NCI-H2196 (cell line): ENCODE results near the gene PLAAT3.
"Not testable (repeated sequence)": the region's sequence is repeated elsewhere in the genome, so short reads cannot be mapped to it uniquely, and the experiment has no call there.

Experiments
- DNase-seq: peaks from one replicate; lab custom pipeline; 2025; ENCODE audit not compliant: unreplicated experiment; lab: John Stamatoyannopoulos, UW

PLAAT3 gene

DNA sequence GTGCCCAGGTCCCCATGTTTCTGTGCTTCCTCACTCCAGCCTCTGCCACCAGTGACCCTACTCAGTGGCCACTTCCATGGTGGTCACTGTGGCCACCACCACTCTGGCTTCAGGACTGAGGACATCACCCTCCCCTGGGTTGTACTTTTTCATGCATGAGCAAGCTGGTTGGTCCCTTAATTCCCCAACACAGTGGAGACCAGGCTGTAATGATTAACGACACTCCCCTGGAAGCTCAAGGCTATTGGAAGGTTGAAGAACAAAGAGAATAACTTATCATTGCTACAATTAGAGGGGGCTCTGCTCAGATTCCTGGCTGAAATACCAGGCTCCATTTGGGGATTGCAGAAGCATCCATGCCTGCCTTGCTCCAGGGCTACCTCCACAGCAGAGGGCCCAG, 67.2 kb downstream of the PLAAT3 start:
- DNase-seq: no peak

DNA sequence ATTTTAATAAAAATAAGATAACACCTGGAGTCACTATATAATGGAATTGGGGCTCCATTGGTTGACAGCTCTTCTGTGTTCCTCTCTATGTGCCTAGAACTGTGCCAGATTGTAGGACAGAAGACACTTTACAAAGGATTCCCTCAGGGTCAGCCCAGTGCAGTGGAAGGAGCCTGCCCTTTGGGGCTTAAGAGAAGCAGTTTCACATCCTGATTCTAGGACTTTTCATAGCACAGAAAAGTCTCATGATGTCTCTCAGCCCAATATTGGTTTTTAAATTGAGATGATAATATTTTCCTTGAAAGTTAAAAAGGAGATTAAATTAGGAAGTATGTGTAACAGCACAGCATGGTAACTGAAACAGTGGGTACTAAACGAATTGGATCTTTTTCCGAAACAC, 70.5 kb downstream of the PLAAT3 start:
- no peak for DNase-seq

DNA sequence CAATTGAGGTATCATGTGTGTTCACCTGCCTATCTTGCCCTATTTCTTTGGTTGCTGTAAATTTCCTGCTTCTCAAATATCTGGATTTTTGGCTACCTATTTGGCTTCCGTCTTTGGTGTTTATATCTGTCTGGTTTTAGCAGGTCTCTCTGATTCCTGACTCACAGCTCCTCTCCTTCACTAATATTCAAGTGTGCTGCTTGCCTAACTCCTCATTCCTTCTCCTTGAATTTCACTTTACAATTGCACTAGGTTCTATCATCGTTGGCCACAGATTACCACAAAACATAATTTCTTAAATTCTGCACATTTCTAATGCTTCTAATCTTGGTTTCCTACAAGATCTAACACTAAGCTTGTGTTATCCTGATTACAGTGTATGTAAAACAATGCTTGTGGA, 71.7 kb downstream of the PLAAT3 start:
- DNase-seq: not testable (repeated sequence)

DNA sequence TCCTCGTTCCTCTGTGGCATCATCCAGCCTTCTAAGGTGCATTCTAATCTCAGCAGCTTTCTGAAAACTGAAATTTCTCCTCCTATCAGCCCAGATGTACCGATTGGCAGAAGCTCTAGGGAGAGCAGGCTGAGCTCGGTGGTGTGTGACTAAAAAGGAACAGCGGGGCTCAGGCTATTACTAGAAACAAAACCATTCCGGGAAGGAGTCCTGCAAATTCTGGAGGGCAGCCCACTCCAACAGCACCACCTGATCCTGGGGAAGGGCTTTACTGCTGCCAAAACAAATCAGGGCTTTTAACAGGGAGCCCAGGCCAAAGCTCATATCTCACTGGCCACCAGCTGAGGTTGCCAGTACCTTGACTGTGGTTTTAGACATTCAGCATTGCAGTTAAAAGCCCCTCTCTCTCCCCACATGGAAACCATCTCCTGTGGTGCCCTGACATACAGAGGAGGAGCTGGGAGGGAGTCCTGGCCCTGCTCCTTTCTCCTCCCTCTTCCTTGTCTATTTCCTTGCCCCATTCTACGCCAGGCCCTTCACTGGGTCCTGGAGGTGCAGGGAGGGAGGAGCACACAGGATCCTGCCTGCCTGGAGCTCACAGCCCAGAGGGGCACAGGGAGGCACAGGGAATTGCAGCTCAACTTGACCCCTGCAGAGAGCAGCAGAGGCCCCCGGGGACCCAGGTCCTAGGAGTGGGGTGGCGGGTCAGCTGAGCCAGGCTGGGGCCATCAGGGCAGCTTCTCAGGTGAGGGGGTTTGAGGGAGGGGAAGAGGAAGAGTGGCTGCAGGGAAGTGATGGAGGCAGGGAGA, 76.7 kb downstream of the PLAAT3 start:
- peak; percentile 51 for DNase-seq

DNA sequence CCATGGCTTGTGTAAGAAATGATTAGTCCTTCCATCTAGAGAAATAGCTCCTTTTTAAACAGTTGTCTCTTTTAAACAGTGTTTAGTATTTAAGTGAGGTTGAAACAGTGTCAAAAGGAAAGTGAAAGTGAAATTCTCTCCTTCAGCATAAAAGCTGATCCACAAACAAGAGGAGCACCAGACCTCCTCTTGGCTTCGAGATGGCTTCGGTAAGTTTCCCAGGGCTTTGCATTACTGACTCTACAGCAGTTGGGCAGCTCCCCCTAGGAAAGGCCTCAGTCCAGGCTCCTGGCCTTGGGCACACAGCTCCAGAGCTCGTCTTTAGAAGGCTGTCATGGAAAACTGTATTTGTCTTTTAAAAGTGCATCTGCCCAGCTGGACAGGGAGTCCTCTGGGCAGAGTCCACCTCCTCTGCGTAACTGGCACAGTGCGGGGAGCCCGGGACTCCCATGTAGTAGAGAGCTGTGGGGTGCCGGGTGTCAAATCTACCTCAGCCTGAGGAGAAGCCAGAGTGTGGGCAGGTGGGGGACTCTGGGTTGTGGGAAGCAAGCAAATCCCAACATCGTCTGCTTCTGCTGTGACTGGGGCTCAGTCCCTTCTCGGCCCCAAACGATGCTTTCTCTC, 77.5 kb downstream of the PLAAT3 start, which contains the start of gene PLAAT4:
TSS of gene PLAAT4 (plus strand) at position 140 of the 624 bp plus-strand sequence. CDS start at position 201, 61 bp downstream.
- DNase-seq: peak; percentile 51

DNA sequence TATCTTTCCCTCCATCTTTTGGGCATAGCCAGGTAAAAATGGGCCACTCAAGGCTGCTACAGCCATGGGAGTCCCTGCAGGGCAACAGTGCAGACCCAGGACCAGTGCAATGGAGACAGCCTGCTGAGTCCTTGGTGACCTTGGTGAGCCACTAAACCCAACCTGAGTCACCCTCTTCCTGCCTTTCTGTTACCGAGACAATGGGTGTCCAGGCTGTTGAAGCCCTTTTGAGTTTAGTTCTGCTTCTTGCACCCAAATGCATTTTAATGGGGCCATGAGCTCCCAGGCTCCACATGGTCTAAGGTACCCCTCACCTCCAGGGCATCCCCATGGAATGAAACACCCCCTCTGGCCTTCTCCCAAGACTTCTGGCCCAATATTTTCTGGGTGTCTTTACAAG, 78.5 kb downstream of the PLAAT3 start:
- DNase-seq: no peak

DNA sequence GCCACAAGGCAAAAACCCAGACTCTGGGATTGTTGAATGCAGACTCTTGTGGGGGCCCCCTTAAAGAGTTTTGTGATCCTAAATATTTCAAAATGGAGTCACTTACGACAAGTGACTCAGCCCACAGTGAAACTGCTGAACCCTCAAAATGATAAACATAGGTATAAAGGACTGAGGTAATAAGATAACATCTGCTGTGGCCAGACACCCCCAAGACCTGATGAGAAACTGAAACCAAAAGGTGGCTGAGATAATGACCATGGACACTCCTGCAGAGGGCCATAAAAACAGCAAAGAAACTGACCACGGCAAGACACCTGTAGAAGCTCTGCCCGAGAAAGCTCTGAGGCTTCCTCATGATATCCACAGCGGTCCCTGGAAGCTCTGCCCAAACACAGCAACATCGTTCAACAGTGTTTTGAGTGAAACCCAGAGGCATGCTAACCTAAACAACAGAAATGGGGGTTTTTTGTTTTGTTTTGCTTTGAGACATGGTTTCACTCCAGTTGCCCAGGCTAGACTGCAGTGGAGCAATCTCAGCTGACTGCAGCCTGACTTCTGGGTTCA, 79.3 kb downstream of the PLAAT3 start:
- DNase-seq: no peak

DNA sequence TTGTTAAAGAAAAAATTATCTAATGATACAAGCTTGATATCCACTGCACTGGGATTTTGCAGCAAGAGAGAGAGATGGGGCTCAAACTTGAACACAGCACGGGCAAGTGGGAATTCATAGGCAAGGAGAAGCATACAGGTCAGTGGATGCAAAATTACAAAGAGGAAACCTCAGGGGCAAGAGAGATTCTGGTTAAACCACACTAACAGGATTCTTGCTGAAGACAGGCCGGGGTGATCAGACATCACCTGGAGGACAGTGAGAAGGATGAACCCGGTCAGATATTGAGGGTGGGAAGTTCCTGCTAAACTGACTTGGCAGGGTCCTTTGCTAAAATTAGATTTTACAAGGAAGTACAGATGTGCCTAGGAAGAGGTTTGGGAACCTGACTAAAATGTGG, 80.2 kb downstream of the PLAAT3 start:
- DNase-seq: no peak

DNA sequence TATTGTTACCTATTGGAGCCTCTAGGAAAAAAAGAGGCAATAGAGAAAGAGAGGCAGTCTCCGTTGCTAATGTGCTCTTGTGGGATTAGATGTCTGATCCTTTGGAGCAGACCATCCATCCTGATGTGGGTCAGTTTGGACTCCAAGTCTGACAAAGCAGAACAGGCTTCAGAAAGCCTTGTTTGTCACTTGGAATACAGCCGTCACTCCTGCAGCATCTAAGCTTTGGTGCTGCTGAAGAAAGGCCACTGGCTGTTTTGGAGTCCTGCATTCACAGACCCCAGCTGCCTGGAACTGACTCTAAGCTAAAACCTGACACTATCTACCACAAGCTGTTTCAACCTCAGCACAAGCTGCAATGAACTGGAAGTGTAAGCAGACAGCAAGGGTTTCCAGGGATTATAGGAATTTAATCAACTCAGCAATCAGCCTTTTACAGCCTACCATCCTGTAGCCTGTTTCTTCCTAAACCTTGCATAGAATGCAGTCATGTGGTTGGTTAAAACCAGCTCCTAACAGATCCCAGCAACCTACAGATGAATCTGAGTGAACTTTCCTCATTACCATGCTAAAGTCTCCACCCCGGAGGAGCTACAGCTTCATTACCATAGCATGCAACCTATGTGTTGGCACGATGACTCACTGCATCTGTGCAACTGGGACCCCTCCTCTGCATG, 81.3 kb downstream of the PLAAT3 start:
- DNase-seq: no peak

DNA sequence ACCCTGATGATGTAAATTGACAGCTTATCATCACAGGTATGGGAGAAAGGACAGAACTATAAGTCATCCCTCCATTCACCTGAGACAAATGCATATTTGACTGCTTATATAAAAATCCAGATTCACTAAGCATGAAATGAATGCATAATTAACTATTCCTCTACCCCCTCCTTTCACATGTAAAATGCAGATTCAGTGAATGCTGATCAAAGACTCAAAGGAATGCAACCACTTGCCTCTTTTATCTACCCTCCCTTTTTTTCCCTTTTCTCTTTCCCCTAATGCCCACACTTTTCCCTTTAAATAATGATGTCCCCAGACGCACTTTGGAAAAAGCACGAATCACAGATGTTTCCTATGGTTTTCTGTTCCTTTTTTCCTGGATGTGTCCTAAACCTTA, 82.1 kb downstream of the PLAAT3 start:
- no peak for DNase-seq

DNA sequence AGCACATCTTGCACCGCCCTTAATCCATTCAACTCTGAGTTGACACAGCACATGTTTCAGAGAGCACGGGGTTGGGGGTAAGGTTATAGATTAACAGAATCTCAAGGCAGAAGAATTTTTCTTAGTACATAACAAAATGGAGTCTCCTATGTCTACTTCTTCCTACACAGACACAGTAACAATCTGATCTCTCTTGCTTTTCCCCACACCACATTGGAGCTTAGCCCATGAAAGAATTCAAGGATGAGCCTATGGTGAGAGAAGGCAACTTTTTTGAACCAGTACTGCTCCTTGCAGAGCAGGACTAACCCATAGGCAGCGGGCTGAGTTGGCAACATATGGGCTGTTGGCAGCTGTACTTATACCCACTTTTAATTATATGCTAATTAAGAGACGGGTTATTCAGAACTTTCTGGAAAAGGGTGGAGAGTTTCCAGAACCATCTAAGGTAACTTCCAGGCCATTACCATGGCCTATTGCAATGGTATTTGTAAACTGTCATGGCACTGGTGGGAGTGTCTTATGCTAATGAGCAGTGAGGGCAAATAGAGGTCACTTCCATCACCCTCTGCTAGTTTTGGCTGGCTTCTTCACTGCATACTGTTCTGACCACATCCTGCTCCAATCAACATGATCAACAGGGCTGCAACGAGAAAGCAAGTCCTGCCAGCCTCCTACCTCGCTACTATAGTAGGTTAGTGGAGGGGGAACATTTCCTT, 83.0 kb downstream of the PLAAT3 start:
- DNase-seq: peak; percentile 25

DNA sequence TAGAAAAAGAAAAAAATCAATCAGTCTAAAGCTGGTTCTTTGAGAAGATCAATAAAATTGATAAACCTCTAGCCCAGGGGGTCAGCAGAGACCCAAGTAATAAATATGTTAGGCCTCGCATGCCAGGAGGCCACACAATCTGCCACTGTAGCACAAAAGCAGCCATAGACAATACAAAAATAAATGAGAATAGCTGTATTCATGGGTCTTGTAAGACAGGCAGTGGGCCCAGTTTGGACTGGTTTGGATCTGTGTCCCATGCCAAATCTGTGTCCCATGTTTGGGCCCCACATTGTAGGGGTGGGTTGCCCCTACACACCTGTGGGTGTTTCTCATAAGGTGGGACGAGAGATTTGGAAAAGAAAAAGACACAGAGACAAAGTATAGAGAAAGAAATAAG, 84.2 kb downstream of the PLAAT3 start:
- DNase-seq: no peak

DNA sequence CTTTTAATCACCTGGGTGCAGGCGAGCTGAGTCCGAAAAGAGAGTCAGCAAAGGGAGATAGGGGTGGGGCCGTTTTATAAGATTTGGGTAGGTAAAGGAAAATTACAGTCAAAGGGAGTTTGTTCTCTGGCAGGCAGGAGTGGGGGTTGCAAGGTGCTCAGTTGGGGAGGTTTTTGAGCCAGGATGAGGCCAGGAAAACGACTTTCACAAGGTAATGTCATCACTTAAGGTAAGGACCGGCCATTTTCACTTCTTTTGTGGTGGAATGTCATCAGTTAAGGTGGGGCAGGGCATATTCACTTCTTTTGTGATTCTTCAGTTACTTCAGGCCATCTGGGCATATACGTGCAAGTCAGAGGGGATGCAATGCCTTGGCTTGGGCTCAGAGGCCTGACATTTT, 84.9 kb downstream of the PLAAT3 start:
- not testable (repeated sequence) for DNase-seq

DNA sequence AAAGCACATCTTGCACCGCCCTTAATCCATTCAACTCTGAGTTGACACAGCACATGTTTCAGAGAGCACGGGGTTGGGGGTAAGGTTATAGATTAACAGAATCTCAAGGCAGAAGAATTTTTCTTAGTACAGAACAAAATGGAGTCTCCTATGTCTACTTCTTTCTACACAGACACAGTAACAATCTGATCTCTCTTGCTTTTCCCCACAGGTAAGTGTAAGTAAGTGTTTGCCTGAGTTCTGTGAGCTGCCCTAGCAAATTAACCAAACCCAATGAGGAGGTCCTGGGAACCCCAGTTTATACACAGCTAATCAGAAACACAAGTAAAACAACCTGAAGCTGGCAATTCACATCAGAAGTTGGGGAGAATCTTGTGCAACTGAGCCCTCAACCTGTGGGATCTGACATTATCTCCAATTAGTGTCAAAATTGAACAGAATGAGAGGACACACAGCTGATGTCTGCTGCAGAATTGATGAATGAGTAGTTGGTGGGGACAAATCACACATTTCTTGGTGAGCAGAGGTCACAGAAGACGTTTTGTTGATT, 85.4 kb downstream of the PLAAT3 start:
- not testable (repeated sequence) for DNase-seq

DNA sequence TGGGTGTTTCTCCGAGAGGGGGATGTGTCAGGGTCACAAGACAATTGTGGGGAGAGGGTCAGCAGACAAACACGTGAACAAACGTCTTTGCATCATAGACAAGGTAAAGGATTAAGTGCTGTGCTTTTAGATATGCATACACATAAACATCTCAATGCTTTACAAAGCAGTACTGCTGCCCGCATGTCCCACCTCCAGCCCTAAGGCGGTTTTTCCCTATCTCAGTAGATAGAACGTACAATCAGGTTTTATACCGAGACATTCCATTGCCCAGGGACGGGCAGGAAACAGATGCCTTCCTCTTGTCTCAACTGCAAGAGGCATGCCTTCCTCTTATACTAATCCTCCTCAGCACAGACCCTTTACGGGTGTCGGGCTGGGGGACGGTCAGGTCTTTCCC, 86.1 kb downstream of the PLAAT3 start:
- DNase-seq: not testable (repeated sequence)

DNA sequence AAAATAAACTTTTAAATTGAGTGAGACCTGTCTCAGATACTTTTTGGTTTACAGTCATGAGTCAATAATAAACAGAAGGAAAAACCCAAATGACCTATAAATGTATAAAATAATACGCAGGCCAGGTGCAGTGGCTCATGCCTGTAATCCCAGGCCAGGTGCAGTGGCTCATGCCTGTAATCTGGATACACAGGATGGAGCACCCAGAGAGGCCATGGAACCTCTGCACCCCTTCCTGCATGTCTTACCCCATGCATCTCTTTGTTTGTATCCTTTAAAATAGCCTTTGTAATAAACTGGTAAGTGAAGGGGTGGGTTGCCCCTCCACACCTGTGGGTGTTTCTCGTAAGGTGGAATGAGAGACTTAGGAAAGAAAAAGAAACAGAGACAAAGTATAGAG, 86.6 kb downstream of the PLAAT3 start:
- DNase-seq: no peak
